ENCODE measurements around the gene DIO3.

DNA sequence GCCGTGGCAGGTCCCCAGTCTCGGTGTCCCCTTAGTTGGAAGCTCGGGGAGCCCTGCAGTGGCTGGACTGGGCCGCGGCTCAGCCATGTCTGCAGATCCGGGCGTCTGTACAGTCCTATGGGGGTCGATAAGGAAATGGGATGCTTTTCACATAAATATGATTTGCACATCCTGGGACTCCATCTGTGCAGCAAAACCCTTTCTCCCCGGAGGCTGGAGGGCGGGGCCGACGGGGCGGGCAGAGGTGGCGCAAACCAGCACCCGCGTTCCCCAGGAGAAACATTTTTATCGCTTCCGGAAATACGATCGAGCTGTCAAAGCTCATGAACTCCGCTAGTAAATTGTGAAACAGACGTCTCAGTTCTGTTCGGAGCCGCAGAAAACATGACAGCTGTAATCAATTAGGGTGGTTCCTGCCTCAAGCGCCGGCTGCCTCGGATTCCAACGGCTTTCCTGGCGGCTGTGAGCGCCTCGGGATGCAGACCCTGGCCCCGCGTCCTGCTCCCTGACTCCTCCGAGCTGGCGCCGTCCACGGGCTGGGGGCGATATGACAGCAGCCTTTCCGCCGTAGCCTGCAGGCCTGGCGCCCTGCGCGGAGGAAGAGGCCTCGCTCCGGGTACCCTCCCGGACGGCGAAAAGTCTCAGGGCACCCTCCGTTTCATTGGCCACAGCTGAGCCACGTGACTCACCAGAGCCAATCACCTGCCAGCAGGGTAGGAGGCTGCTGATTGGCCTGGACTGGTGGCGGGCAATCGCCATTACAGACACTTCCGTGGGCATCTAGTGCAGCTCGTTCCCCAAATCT, 23.0 kb downstream of the DIO3 start:
- no peak for TF ChIP-seq ZNF274 (IDR thresholded peaks at IDR 0.05; ENCODE audit: low read depth, low read length)
- no peak for TF ChIP-seq YY1 (IDR thresholded peaks at IDR 0.05; ENCODE audit: insufficient read depth, insufficient read length)
- no peak for TF ChIP-seq SUZ12 (IDR thresholded peaks at IDR 0.05; ENCODE audit: extremely low read depth, insufficient read depth, insufficient read length)
